H9 (cell line): Measurements from ENCODE around the gene KATNB1. TPM values are rescaled to one million over a fixed set of nuclear protein-coding genes. Genes with fewer than 3 reads are reported as not detected.

Experiments
- DNase-seq: peaks from one replicate; pipeline ENCODE4 v3.0.0-alpha.2; 2017
- H2AFZ ChIP-seq: one replicate; pipeline ENCODE4 v1.6.1; 2013; ENCODE audit warnings: mild to moderate bottlenecking, low read length, control low read depth, moderate library complexity
- H2AK5ac ChIP-seq: 2 replicates; pipeline ENCODE4 v1.6.1; 2013; ENCODE audit warnings: low read length, control low read depth, mixed read lengths; ENCODE audit not compliant: insufficient read length
- H2BK120ac ChIP-seq: one replicate; pipeline ENCODE4 v1.6.1; 2013; ENCODE audit warnings: low read depth, mild to moderate bottlenecking, low read length, control low read depth, inconsistent platforms; ENCODE audit not compliant: poor library complexity, severe bottlenecking
- H2BK12ac ChIP-seq: 2 replicates; pipeline ENCODE4 v1.6.1; 2013; ENCODE audit warnings: low read length, control low read depth, mixed read lengths, low read depth; ENCODE audit not compliant: insufficient read length
- H2BK15ac ChIP-seq: 2 replicates; pipeline ENCODE4 v1.6.1; 2013; ENCODE audit warnings: low read depth, low read length, control low read depth
- H2BK20ac ChIP-seq: one replicate; pipeline ENCODE4 v1.6.1; 2013; ENCODE audit warnings: low read depth, mild to moderate bottlenecking, low read length, control low read depth, inconsistent platforms; ENCODE audit not compliant: poor library complexity, severe bottlenecking
- H2BK5ac ChIP-seq: 2 replicates; pipeline ENCODE4 v1.6.1; 2013; ENCODE audit warnings: low read length, control low read depth, mixed read lengths; ENCODE audit not compliant: insufficient read length
- H3K14ac ChIP-seq: 2 replicates; pipeline ENCODE4 v1.6.1; 2013; ENCODE audit warnings: low read length, control low read depth; ENCODE audit not compliant: insufficient read depth
- H3K18ac ChIP-seq: 2 replicates; pipeline ENCODE4 v1.6.1; 2013; ENCODE audit warnings: low read depth, mild to moderate bottlenecking, mixed read lengths, low read length, control low read depth; ENCODE audit not compliant: insufficient read length
- H3K23ac ChIP-seq: 2 replicates; pipeline ENCODE4 v1.6.1; 2013; ENCODE audit warnings: low read length, control low read depth, mixed read lengths, low read depth; ENCODE audit not compliant: insufficient read length
- H3K23me2 ChIP-seq: 2 replicates; pipeline ENCODE4 v1.6.1; 2013; ENCODE audit warnings: low read depth, mild to moderate bottlenecking, mixed read lengths, low read length, control low read depth; ENCODE audit not compliant: insufficient read length, poor library complexity, severe bottlenecking
- H3K27ac ChIP-seq: 2 replicates; pipeline ENCODE4 v1.5.1; 2013; ENCODE audit warnings: low read length, control low read depth, mixed read lengths, low read depth; ENCODE audit not compliant: insufficient read length
- H3K27me3 ChIP-seq: 2 replicates; pipeline ENCODE4 v1.6.1; 2013; ENCODE audit warnings: low read length, control low read depth, inconsistent platforms; ENCODE audit not compliant: insufficient read depth
- H3K4ac ChIP-seq: 2 replicates; pipeline ENCODE4 v1.6.1; 2013; ENCODE audit warnings: low read depth, mild to moderate bottlenecking, control low read depth, inconsistent platforms, low read length, moderate library complexity
- H3K4me1 ChIP-seq: 2 replicates; pipeline ENCODE4 v1.6.1; 2013; ENCODE audit warnings: low read length, control low read depth, inconsistent platforms; ENCODE audit not compliant: insufficient read depth
- H3K4me2 ChIP-seq: 2 replicates; pipeline ENCODE4 v1.6.1; 2013; ENCODE audit warnings: low read length, control low read depth, mixed read lengths; ENCODE audit not compliant: insufficient read length, insufficient read depth
- H3K56ac ChIP-seq: 2 replicates; pipeline ENCODE4 v1.6.1; 2013; ENCODE audit warnings: low read depth, mild to moderate bottlenecking, mixed read lengths, low read length, control low read depth; ENCODE audit not compliant: insufficient read length
- H3K79me1 ChIP-seq: 2 replicates; pipeline ENCODE4 v1.6.1; 2013; ENCODE audit warnings: low read depth, mild to moderate bottlenecking, moderate library complexity, low read length, control low read depth, inconsistent platforms; ENCODE audit not compliant: insufficient read depth, poor library complexity, severe bottlenecking
- H3K79me2 ChIP-seq: 2 replicates; pipeline ENCODE4 v1.6.1; 2013; ENCODE audit warnings: low read length, control low read depth, inconsistent platforms; ENCODE audit not compliant: insufficient read depth
- H3K9ac ChIP-seq: 2 replicates; pipeline ENCODE4 v1.6.1; 2013; ENCODE audit warnings: low read length, control low read depth, mixed read lengths; ENCODE audit not compliant: insufficient read length; ENCODE audit errors: extremely low read depth
- H3K9me3 ChIP-seq: one replicate; pipeline ENCODE4 v1.6.1; 2013; ENCODE audit warnings: low read depth, low read length, inconsistent platforms; ENCODE audit not compliant: control insufficient read depth
- H3T11ph ChIP-seq: one replicate; pipeline ENCODE4 v1.6.1; 2013; ENCODE audit warnings: mild to moderate bottlenecking, low read length, control low read depth, inconsistent platforms
- H4K20me1 ChIP-seq: one replicate; pipeline ENCODE4 v1.6.1; 2013; ENCODE audit not compliant: control insufficient read depth, insufficient read length, insufficient read depth
- H4K5ac ChIP-seq: 2 replicates; pipeline ENCODE4 v1.6.1; 2013; ENCODE audit warnings: low read depth, mild to moderate bottlenecking, mixed read lengths, low read length, control low read depth; ENCODE audit not compliant: insufficient read length
- H4K8ac ChIP-seq: replicated peaks from 2 replicates; pipeline ENCODE4 v1.6.1; 2013; ENCODE audit warnings: low read length, control low read depth, mixed read lengths, low read depth; ENCODE audit not compliant: insufficient read length
- H4K91ac ChIP-seq: 2 replicates; pipeline ENCODE4 v1.6.1; 2013; ENCODE audit warnings: low read depth, mild to moderate bottlenecking, moderate library complexity, mixed read lengths, low read length, control low read depth; ENCODE audit not compliant: insufficient read length
- H3K27ac Mint-ChIP-seq, 3 experiments: 2 replicates in 2 of 3; 3 replicates in 1 of 3; pipeline ENCODE4 v1.8.0; 2020 to 2021; ENCODE audit warnings: mixed read lengths in 3 of 3, mild to moderate bottlenecking in 1 of 3, moderate library complexity in 1 of 3
- H3K27me3 Mint-ChIP-seq: 2 replicates; pipeline ENCODE4 v1.8.0; 2021; ENCODE audit warnings: low read depth, mild to moderate bottlenecking, moderate library complexity, mixed read lengths
- H3K36me3 Mint-ChIP-seq, 3 experiments: 2 replicates in 2 of 3; 3 replicates in 1 of 3; pipeline ENCODE4 v1.8.0; 2020 to 2021; ENCODE audit warnings: low read depth in 3 of 3, mixed read lengths in 3 of 3; ENCODE audit not compliant: insufficient read depth in 1 of 3
- H3K4me1 Mint-ChIP-seq, 2 experiments: 2 replicates each; pipeline ENCODE4 v1.8.0; 2020; ENCODE audit warnings: mixed read lengths in 2 of 2
- H3K4me3 Mint-ChIP-seq, 2 experiments: 2 replicates in 1 of 2; 3 replicates in 1 of 2; pipeline ENCODE4 v1.8.0; 2020 to 2021; ENCODE audit warnings: mild to moderate bottlenecking in 2 of 2, mixed read lengths in 2 of 2, moderate library complexity in 1 of 2
- H3K9me3 Mint-ChIP-seq, 2 experiments: 2 replicates in 1 of 2; 3 replicates in 1 of 2; pipeline ENCODE4 v1.8.0; 2020; ENCODE audit warnings: mild to moderate bottlenecking in 2 of 2, mixed read lengths in 2 of 2, moderate library complexity in 1 of 2
- WGBS: extraction: QIAGEN DNeasy Blood & Tissue Kit; methylation state at CpG from one replicate; pipeline ENCODE4 v1.1.7; 2013; ENCODE audit warnings: missing lambda C conversion rate, low lambda C conversion rate, mixed read lengths; ENCODE audit not compliant: insufficient read length; ENCODE audit errors: extremely low coverage; 5-methylcytosine and 5-hydroxymethylcytosine counted together
- total RNA-seq: library from RNA; stranded (reverse); gene quantifications from 2 replicates; pipeline ENCODE4 v1.2.1, GENCODE V29; 2021
- TF ChIP-seq, protein P1 (sequence below): fragments of 200-600 bp; sonication (generic); conservative IDR thresholded peaks from 3 replicates; pipeline ENCODE4 v1.8.0; 2021; ENCODE audit warnings: antibody characterized with exemption, mild to moderate bottlenecking

Gene KATNB1
- total RNA-seq, 1 experiment from 2014 or later: 29.9 TPM

GRCh38 chr16:57725151-57725550 lies 10.4 kb upstream of the KATNB1 start:
- H3K18ac ChIP-seq: no peak overlapping the region
- H2AFZ ChIP-seq: no peak overlapping the region
- no peak overlapping the region for H4K5ac ChIP-seq
- H3K27me3 Mint-ChIP-seq: no peaks in the 10 kb centered on the region; the same call in 1 of the 2 replicates
- H3K4me1 Mint-ChIP-seq: 0 out of 4 replicates have a peak, but pooled peaks cover 0 to 3% of the 10 kb centered on the region in 2 experiments
- H3K23me2 ChIP-seq: no peaks in the 10 kb centered on the region
- TF ChIP-seq, protein P1, sequence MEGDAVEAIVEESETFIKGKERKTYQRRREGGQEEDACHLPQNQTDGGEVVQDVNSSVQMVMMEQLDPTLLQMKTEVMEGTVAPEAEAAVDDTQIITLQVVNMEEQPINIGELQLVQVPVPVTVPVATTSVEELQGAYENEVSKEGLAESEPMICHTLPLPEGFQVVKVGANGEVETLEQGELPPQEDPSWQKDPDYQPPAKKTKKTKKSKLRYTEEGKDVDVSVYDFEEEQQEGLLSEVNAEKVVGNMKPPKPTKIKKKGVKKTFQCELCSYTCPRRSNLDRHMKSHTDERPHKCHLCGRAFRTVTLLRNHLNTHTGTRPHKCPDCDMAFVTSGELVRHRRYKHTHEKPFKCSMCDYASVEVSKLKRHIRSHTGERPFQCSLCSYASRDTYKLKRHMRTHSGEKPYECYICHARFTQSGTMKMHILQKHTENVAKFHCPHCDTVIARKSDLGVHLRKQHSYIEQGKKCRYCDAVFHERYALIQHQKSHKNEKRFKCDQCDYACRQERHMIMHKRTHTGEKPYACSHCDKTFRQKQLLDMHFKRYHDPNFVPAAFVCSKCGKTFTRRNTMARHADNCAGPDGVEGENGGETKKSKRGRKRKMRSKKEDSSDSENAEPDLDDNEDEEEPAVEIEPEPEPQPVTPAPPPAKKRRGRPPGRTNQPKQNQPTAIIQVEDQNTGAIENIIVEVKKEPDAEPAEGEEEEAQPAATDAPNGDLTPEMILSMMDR: no peak
- H3K23ac ChIP-seq: no peak overlapping the region
- H3K4me2 ChIP-seq: no peak overlapping the region
- no peak overlapping the region for H2BK120ac ChIP-seq
- H3K56ac ChIP-seq: no peak overlapping the region
- H2BK20ac ChIP-seq: no peak overlapping the region
- no peak overlapping the region for H3K4ac ChIP-seq
- no peaks in the 10 kb centered on the region for H4K20me1 ChIP-seq
- no peak overlapping the region for H3K4me3 Mint-ChIP-seq
- no peak overlapping the region for H4K8ac ChIP-seq
- H3T11ph ChIP-seq: no peak overlapping the region
- H3K79me1 ChIP-seq: no peaks in the 10 kb centered on the region
- no peaks in the 10 kb centered on the region for H3K79me2 ChIP-seq
- no peak overlapping the region for H3K27ac Mint-ChIP-seq
- no peak overlapping the region for H2BK12ac ChIP-seq
- no peak for DNase-seq
- WGBS: no CpG with 5 or more reads among the region's 5 CpGs
- no peak overlapping the region for H4K91ac ChIP-seq
- no peaks in the 10 kb centered on the region for H3K9me3 ChIP-seq
- no peak overlapping the region for H3K27ac ChIP-seq
- no peak overlapping the region for H2AK5ac ChIP-seq
- no peak overlapping the region for H3K14ac ChIP-seq
- no peak overlapping the region for H2BK5ac ChIP-seq
- H2BK15ac ChIP-seq: no peak overlapping the region
- no peaks in the 10 kb centered on the region for H3K36me3 Mint-ChIP-seq
- no peaks in the 10 kb centered on the region for H3K4me1 ChIP-seq
- no peaks in the 10 kb centered on the region for H3K27me3 ChIP-seq
- no peak overlapping the region for H3K9ac ChIP-seq
- H3K9me3 Mint-ChIP-seq: peaks cover 0 to 3% of the 10 kb centered on the region in 2 experiments; a peak in 3 of 5 replicates
